CD4-positive, alpha-beta T cell treated with Interleukin-17A for 1 hour (primary cell): Measurements from ENCODE around the gene PECR.

Source experiments
- DNase-seq: peaks from one replicate; pipeline ENCODE4 v3.0.0-alpha.2; 2020

The PECR gene

GRCh38 chr2:216069028-216069427 lies 12.6 kb downstream of the PECR start:
- DNase-seq, result no peak

GRCh38 chr2:216066230-216066629 lies 15.4 kb downstream of the PECR start:
- DNase-seq, result no peak

- no peak for DNase-seq
These were observed 16.9 kb downstream of the PECR start for GRCh38 chr2:216064665-216065064.

- DNase-seq, result no peak
These were observed 17.5 kb downstream of the PECR start for GRCh38 chr2:216064014-216064630.

- DNase-seq, result peak; percentile 33
These were observed 22.3 kb downstream of the PECR start for GRCh38 chr2:216059233-216059834.

- DNase-seq, result peak; percentile 74
These were observed 23.9 kb downstream of the PECR start for GRCh38 chr2:216057688-216058193.

- no peak for DNase-seq
These were observed 24.9 kb downstream of the PECR start for GRCh38 chr2:216056739-216057138.

GRCh38 chr2:216055680-216056079 lies 25.9 kb downstream of the PECR start:
- no peak for DNase-seq

- no peak for DNase-seq
These were observed 29.2 kb downstream of the PECR start for GRCh38 chr2:216052420-216052819.

- no peak for DNase-seq
These were observed 30.3 kb downstream of the PECR start for GRCh38 chr2:216051350-216051749.

- DNase-seq, result no peak
These were observed 32.2 kb downstream of the PECR start for GRCh38 chr2:216049452-216049851.

GRCh38 chr2:216047397-216047796 lies 34.2 kb downstream of the PECR start:
- no peak for DNase-seq

- DNase-seq, result no peak
These were observed 36.6 kb downstream of the PECR start for GRCh38 chr2:216044883-216045486.

- DNase-seq, result no peak
These were observed 37.7 kb downstream of the PECR start for GRCh38 chr2:216043949-216044348.

- no peak for DNase-seq
These were observed 40.2 kb downstream of the PECR start for GRCh38 chr2:216041438-216041837.

- no peak for DNase-seq
These were observed 41.7 kb downstream of the PECR start for GRCh38 chr2:216039918-216040317.

- peak; percentile 78 for DNase-seq
These were observed 47.5 kb downstream of the PECR start for GRCh38 chr2:216034065-216034464.

GRCh38 chr2:216033403-216033802 lies 48.2 kb downstream of the PECR start:
- no peak for DNase-seq

- DNase-seq, result no peak
These were observed 49.5 kb downstream of the PECR start for GRCh38 chr2:216031960-216032689.

- no peak for DNase-seq
These were observed 51.4 kb downstream of the PECR start for GRCh38 chr2:216030216-216030615.

- DNase-seq, result no peak
These were observed 52.0 kb downstream of the PECR start for GRCh38 chr2:216029416-216030129.

GRCh38 chr2:216024779-216025336 lies 56.8 kb downstream of the PECR start:
- DNase-seq, result no peak
